Skeletal muscle tissue (tissue), 4 donors: Measurements from ENCODE around the gene PTPRE. TPM values are rescaled to one million over a fixed set of nuclear protein-coding genes. Genes with fewer than 3 reads are reported as not detected.

Experiments
- H3K27ac ChIP-seq: one replicate; pipeline ENCODE4 v1.7.0; 2013; ENCODE audit warnings: mild to moderate bottlenecking, low read depth, low read length, inconsistent platforms
- H3K27me3 ChIP-seq, 3 donors: one replicate each; pipeline ENCODE4 v1.7.0; 2013; ENCODE audit warnings: low read length in 3 of 3; ENCODE audit not compliant: control insufficient read depth in 3 of 3, insufficient read depth in 3 of 3
- H3K36me3 ChIP-seq, 3 donors: one replicate each; pipeline ENCODE4 v1.7.0; 2013; ENCODE audit warnings: low read length in 3 of 3; ENCODE audit not compliant: control insufficient read depth in 3 of 3, insufficient read depth in 3 of 3
- H3K4me1 ChIP-seq, 3 donors: one replicate each; pipeline ENCODE4 v1.7.0; 2013; ENCODE audit warnings: low read length in 3 of 3, mild to moderate bottlenecking in 3 of 3; ENCODE audit not compliant: control insufficient read depth in 3 of 3, insufficient read depth in 3 of 3
- H3K4me3 ChIP-seq, 3 donors: one replicate each; pipeline ENCODE4 v1.7.0; 2013; ENCODE audit warnings: low read length in 3 of 3
- H3K9ac ChIP-seq, 3 donors: one replicate each; pipeline ENCODE4 v1.7.0; 2013; ENCODE audit warnings: low read length in 3 of 3, mild to moderate bottlenecking in 3 of 3, moderate library complexity in 2 of 3, low read depth in 1 of 3
- H3K9me3 ChIP-seq, 3 donors: one replicate each; pipeline ENCODE4 v1.7.0; 2013; ENCODE audit warnings: low read length in 3 of 3; ENCODE audit not compliant: control insufficient read depth in 3 of 3
- total RNA-seq: library from RNA; depleted of rRNA; stranded (reverse); fragments of >200 nt; gene quantifications from one replicate; pipeline ENCODE4 v1.2.3, GENCODE V29; 2014
- donor health status: Osteomylitis.

PTPRE gene
- total RNA-seq, 1 donor from 2014 or later, result 7.8 TPM

GRCh38 chr10:128081720-128082119, 174.8 kb downstream of the PTPRE start:
- H3K9ac ChIP-seq, result no peak overlapping the region
- H3K27me3 ChIP-seq, result peaks cover 0 to 7% (median 0%) of the 10 kb centered on the region in 3 donors
- no peaks in the 10 kb centered on the region for H3K9me3 ChIP-seq
- no peak overlapping the region for H3K4me3 ChIP-seq
- peaks cover 0 to 15% (median 6%) of the 10 kb centered on the region in 3 donors for H3K36me3 ChIP-seq
- H3K4me1 ChIP-seq, result no peaks in the 10 kb centered on the region
- no peak overlapping the region for H3K27ac ChIP-seq

DNA sequence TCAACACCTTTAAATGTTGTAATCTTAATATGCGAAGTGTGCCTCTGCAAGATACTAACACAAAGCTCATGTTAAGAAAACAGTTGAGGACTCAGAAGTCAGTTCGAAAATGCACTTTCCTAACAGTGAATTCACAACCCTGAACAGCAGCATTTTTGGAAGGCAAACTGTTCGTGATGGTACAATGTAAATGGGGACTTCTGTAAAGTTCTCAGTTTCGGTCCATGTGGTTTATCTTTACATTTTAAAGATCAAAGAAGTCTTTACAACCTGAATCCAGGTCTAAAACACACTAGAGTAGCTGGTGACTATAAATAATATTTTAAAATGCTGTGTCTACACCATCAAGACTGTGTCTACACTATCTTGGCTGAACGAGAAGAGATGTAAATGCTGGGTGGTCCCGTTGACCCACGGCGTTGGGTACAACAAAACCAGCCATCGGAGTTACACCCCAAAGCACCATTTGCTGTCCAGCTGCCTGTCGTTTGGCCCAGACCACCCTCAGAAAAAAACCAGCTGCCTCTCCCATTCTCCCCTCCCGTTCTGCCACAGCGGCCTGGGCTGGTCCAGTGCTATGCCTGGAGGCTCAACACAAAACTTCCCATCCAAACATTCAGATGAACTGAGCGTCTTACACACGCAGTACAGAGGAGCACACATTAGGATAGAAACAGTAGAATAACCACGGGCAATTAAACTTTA, 176.4 kb downstream of the PTPRE start:
- peaks cover 0 to 3% (median 0%) of the 10 kb centered on the region in 3 donors for H3K4me1 ChIP-seq
- peaks cover 0 to 4% (median under 1%) of the 10 kb centered on the region in 3 donors for H3K27me3 ChIP-seq
- peaks cover 0 to 13% (median 2%) of the 10 kb centered on the region in 3 donors for H3K36me3 ChIP-seq
- no peak overlapping the region for H3K4me3 ChIP-seq
- H3K9ac ChIP-seq, result no peak overlapping the region
- no peaks in the 10 kb centered on the region for H3K9me3 ChIP-seq
- no peak overlapping the region for H3K27ac ChIP-seq

DNA sequence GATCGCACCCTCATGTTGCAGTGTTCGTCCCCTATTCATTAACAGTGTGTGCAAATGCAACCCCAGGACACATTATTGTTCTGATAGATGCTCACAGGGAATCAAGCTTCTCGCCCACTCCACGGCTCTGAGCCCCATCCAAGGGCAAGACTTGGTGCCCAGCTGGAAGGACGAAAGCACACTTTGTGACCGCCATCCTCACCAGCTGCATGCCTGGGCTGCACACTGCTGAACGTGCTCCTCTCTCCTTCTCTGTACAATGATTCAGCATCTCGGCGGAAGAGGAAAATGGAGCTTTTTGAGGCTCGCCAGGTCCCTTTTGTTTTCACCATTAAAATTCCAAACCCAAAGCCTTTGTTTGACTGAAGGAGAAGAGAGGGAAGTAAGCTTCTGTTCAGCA, 177.5 kb downstream of the PTPRE start:
- Histone ChIP-seq H3K36me3 (peaks cover 0 to 9% (median 2%) of the 10 kb centered on the region in 3 donors), H3K4me1 (peaks cover 0 to 3% (median 0%) of the 10 kb centered on the region in 3 donors), H3K27me3 (peaks cover 0 to 7% (median 2%) of the 10 kb centered on the region in 3 donors), H3K9me3 (no peaks in the 10 kb centered on the region), H3K4me3 (no peak overlapping the region), H3K9ac (no peak overlapping the region), H3K27ac (no peak overlapping the region)

DNA sequence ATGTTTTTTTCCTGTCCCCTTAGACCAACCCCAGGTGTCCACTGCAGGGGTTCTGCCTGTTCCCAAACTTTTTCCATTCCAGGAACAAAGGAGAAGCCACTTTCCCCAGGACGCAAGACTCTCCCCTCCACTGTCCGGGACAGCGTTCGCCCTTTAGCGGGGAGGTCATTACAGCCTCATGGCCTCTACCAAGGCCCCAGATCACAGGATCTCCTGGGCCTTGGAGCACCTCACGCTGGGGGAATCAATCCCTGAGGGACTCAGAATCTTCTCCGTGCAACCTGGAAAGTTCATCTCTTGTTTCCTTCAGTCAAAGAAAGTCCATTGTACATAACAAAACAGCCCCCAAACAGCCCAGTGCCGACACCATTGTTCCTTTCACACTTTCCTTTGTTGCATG, 178.1 kb downstream of the PTPRE start:
- no peaks in the 10 kb centered on the region for H3K9me3 ChIP-seq
- no peak overlapping the region for H3K4me3 ChIP-seq
- peaks cover 0 to 3% (median 0%) of the 10 kb centered on the region in 3 donors for H3K4me1 ChIP-seq
- H3K27me3 ChIP-seq, result peaks cover 0 to 11% (median 6%) of the 10 kb centered on the region in 3 donors
- peaks cover 0 to 9% (median 2%) of the 10 kb centered on the region in 3 donors for H3K36me3 ChIP-seq
- H3K27ac ChIP-seq, result no peak overlapping the region
- H3K9ac ChIP-seq, result no peak overlapping the region

DNA sequence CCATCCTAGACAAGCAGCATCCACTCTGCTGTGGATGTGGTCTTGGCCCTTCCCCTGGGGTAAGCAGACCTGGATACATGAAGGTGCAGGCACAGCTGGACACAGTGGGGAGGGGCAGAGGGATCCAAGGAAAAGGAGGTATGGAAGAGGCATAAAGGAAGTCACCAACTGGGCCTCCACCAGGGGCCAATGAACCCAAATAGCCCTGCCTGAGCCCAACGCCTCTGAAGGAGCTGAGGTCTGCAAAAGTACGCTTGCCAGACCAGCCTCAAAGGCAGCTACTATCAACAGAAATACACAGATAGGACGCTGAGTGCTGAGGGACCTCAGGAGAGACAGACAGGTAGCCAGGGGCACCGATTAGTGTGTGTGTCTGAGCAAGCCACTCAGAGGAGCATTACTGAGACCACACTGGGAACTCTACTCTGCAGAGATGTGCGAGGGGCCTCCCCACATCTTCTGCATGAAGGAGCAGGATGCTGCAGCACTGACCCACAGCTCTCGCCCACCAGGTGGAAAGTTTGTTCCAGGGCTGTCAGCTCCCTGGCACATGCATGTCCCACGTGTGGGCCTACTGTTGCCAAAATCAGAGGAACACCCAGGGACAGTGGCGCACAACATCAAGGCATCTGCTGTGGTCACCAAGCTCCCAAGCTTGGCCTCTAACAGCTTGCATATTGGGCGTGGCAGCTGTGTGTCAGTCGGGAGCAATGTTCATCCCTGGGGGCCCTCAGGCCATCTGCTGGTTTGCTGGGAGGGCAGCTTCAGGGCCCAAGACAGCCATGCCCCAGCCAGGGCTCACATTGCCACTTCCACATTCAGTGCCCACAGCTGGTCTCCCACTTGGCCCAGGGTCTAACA, 179.3 kb downstream of the PTPRE start:
- Histone ChIP-seq H3K9me3 (no peaks in the 10 kb centered on the region), H3K36me3 (peaks cover 0 to 5% (median 0%) of the 10 kb centered on the region in 3 donors), H3K4me1 (peaks cover 0 to 3% (median 0%) of the 10 kb centered on the region in 3 donors), H3K4me3 (no peak overlapping the region), H3K27ac (no peak overlapping the region), H3K9ac (no peak overlapping the region), H3K27me3 (peaks cover 0 to 16% (median 6%) of the 10 kb centered on the region in 3 donors)

- no peak overlapping the region for H3K9ac ChIP-seq
- H3K27ac ChIP-seq, result no peak overlapping the region
- no peak overlapping the region for H3K4me3 ChIP-seq
- H3K9me3 ChIP-seq, result no peaks in the 10 kb centered on the region
- peaks cover 0 to 5% (median 0%) of the 10 kb centered on the region in 3 donors for H3K36me3 ChIP-seq
- peaks cover 0 to 3% (median 0%) of the 10 kb centered on the region in 3 donors for H3K4me1 ChIP-seq
- peaks cover 0 to 22% (median 11%) of the 10 kb centered on the region in 3 donors for H3K27me3 ChIP-seq
Measured at GRCh38 chr10:128087146-128087883, 180.4 kb downstream of the PTPRE start.

GRCh38 chr10:128087884-128088709, 181.2 kb downstream of the PTPRE start:
- Histone ChIP-seq H3K9me3 (no peaks in the 10 kb centered on the region), H3K4me3 (no peak overlapping the region), H3K4me1 (peaks cover 0 to 3% (median 0%) of the 10 kb centered on the region in 3 donors), H3K36me3 (peaks cover 0 to 5% (median 0%) of the 10 kb centered on the region in 3 donors), H3K9ac (no peak overlapping the region), H3K27me3 (peaks cover 0 to 22% (median 11%) of the 10 kb centered on the region in 3 donors), H3K27ac (no peak overlapping the region)

DNA sequence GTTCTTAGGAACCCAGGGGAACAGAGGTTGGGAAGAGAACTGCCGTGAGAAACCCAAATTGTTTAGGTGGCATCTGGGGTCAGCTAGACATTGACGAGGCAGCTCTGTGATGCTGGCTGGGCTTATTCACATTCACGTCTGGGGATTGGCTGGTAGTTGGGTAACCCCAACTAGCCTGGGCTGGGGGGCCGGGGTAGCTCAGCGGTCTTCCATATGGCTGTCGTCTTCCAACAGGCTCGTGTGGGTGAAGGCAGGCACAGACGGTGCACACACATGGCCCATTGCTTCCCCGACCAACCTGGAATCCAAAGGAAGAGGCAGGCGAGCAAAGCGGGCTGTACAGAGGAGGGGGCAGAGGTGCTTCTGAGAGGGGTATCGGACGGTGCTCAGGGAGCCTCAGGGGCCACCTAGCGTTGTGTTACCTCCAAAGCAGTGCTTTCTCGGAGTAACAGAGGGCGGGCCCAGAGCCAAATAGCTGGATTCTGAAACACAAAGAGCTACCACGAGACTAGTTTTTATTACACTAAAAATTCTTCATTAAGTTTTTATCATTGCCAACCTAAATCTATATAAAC, 184.8 kb downstream of the PTPRE start:
- Histone ChIP-seq H3K36me3 (no peaks in the 10 kb centered on the region), H3K4me3 (no peak overlapping the region), H3K9me3 (no peaks in the 10 kb centered on the region), H3K27me3 (peaks cover 0 to 18% (median 11%) of the 10 kb centered on the region in 3 donors), H3K27ac (no peak overlapping the region), H3K9ac (no peak overlapping the region), H3K4me1 (peaks cover 0 to 3% (median 0%) of the 10 kb centered on the region in 3 donors)

DNA sequence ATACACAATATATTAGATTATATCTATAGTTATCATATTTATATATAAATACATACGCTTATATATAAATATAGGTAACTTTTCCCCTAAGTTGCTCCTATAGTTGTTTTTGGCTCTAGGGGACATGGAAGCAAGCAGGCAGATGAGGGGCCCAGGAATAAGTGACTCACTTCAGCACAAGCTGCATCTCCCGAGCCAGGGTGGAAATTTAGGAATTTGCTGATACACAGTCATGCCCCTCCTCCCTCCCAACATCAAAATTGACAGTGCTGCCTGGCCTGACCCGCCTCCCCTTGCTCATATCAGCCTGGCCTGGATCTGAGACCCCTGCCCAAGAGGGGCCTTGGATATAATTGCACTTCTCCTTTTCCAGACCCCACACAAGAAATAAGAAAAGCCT, 185.6 kb downstream of the PTPRE start:
- H3K4me1 ChIP-seq, result peaks cover 0 to 3% (median 0%) of the 10 kb centered on the region in 3 donors
- no peak overlapping the region for H3K9ac ChIP-seq
- no peak overlapping the region for H3K27ac ChIP-seq
- no peaks in the 10 kb centered on the region for H3K36me3 ChIP-seq
- no peaks in the 10 kb centered on the region for H3K9me3 ChIP-seq
- peaks cover 0 to 18% (median 11%) of the 10 kb centered on the region in 3 donors for H3K27me3 ChIP-seq
- H3K4me3 ChIP-seq, result no peak overlapping the region
